SU-DHL-6 (cell line): ENCODE measurements around the gene SYNGR2.
A peak's percentile ranks its signal among the peaks of the same experiment; 100 is the strongest.

ENCODE experiments used
- H2AFZ ChIP-seq: fragments of 200-600 bp; sonication (generic); 2 replicates; pipeline ENCODE4 v1.6.1; 2014; ENCODE audit warnings: low read depth, mild to moderate bottlenecking, moderate library complexity, mixed read lengths, antibody characterized with exemption, low read length; ENCODE audit not compliant: severe bottlenecking
- H3F3A ChIP-seq: fragments of 200-600 bp; shearing (Covaris generic); 2 replicates; pipeline ENCODE4 v1.6.0; 2016; ENCODE audit warnings: antibody characterized with exemption, mild to moderate bottlenecking; ENCODE audit not compliant: insufficient read depth
- H3K27ac ChIP-seq: fragments of 200-600 bp; sonication (generic); 2 replicates; pipeline ENCODE4 v1.5.1; 2016; ENCODE audit warnings: low read depth, mild to moderate bottlenecking, low read length, moderate library complexity, mixed read lengths
- H3K27me3 ChIP-seq: fragments of 200-600 bp; sonication (generic), shearing (Covaris generic); 2 replicates; pipeline ENCODE4 v1.6.0; 2014; ENCODE audit warnings: mild to moderate bottlenecking, low read length
- H3K36me3 ChIP-seq: fragments of 200-600 bp; sonication (generic); 2 replicates; pipeline ENCODE4 v1.6.1; 2014; ENCODE audit warnings: mild to moderate bottlenecking, low read length, mixed read lengths
- H3K4me2 ChIP-seq: fragments of 300-600, 200-600 bp; shearing (Covaris generic), sonication (generic); 2 replicates; pipeline ENCODE4 v1.6.0; 2014; ENCODE audit warnings: low read length, low read depth, mild to moderate bottlenecking; ENCODE audit not compliant: poor library complexity, severe bottlenecking
- H3K4me3 ChIP-seq: fragments of 200-600 bp; sonication (generic); 2 replicates; pipeline ENCODE4 v1.5.1; 2014; ENCODE audit warnings: antibody characterized with exemption, low read length, mild to moderate bottlenecking, mixed read lengths; ENCODE audit not compliant: insufficient read depth, poor library complexity, severe bottlenecking
- H3K79me2 ChIP-seq: fragments of 200-600 bp; sonication (generic); 2 replicates; pipeline ENCODE4 v1.6.1; 2014; ENCODE audit warnings: mild to moderate bottlenecking, low read length, moderate library complexity; ENCODE audit not compliant: insufficient read depth
- H3K9ac ChIP-seq: fragments of 200-600 bp; sonication (generic); 2 replicates; pipeline ENCODE4 v1.7.0; 2014; ENCODE audit warnings: mild to moderate bottlenecking, low read length
- H3K9me2 ChIP-seq: fragments of 200-600 bp; sonication (generic); replicated peaks from 2 replicates; pipeline ENCODE4 v1.6.1; 2014; ENCODE audit warnings: low read length; ENCODE audit not compliant: insufficient read depth
- H3K9me3 ChIP-seq: fragments of 200-600 bp; sonication (generic); 2 replicates; pipeline ENCODE4 v1.6.1; 2014; ENCODE audit warnings: low read length, mixed read lengths; ENCODE audit not compliant: insufficient read depth
- H4K20me1 ChIP-seq: fragments of 200-600 bp; sonication (generic); 2 replicates; pipeline ENCODE4 v1.6.1; 2014; ENCODE audit warnings: low read depth, mild to moderate bottlenecking, antibody characterized with exemption, low read length, moderate library complexity, mixed read lengths
- EZH2phosphoT487 ChIP-seq: fragments of 200-600 bp; sonication (generic), shearing (Covaris generic); conservative IDR thresholded peaks from 2 replicates; pipeline ENCODE4 v1.6.1; 2018; ENCODE audit warnings: mild to moderate bottlenecking, antibody characterized with exemption, low read length, moderate library complexity, mixed read lengths
- TF ChIP-seq, protein P1 (sequence below): fragments of 200-600 bp; sonication (generic); IDR thresholded peaks from one replicate; pipeline ENCODE4 v1.5.1; 2017; ENCODE audit warnings: antibody characterized with exemption, mild to moderate bottlenecking, low read length, moderate library complexity; ENCODE audit not compliant: insufficient read depth, poor library complexity, severe bottlenecking

The SYNGR2 gene

DNA sequence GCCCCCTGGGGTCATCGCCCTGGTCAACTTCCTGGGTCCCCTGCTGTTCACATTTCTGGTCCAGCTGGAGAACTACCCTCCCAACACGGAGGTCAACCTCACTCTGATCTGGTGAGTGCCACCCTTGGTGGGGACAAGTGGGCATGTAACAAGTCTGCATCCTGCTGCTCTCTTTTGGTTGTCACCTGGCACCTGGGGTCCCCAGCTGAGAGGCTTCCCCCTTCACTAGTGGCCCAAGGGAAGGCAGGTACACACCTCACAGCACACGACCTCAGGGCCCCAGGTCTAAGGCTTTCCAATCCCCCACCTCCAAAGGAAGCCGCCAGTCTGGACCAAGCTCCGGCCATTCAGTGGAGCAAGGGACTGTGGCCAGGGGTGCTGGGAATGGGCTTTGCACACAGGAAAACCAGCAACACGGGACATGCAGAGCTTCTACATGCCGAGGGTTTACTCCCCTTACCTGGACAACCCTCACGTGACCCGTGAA lies 33.4 kb upstream of the SYNGR2 start:
- no peak overlapping the region for H3K4me3 ChIP-seq
- H3K9me3 ChIP-seq: no peaks in the 10 kb centered on the region
- no peak for TF ChIP-seq EZH2phosphoT487
- TF ChIP-seq, protein P1, sequence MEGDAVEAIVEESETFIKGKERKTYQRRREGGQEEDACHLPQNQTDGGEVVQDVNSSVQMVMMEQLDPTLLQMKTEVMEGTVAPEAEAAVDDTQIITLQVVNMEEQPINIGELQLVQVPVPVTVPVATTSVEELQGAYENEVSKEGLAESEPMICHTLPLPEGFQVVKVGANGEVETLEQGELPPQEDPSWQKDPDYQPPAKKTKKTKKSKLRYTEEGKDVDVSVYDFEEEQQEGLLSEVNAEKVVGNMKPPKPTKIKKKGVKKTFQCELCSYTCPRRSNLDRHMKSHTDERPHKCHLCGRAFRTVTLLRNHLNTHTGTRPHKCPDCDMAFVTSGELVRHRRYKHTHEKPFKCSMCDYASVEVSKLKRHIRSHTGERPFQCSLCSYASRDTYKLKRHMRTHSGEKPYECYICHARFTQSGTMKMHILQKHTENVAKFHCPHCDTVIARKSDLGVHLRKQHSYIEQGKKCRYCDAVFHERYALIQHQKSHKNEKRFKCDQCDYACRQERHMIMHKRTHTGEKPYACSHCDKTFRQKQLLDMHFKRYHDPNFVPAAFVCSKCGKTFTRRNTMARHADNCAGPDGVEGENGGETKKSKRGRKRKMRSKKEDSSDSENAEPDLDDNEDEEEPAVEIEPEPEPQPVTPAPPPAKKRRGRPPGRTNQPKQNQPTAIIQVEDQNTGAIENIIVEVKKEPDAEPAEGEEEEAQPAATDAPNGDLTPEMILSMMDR: no peak
- H4K20me1 ChIP-seq: no peaks in the 10 kb centered on the region
- H3K36me3 ChIP-seq: no peaks in the 10 kb centered on the region; the same call in 1 of the 2 replicates
- H3K27me3 ChIP-seq: no peaks in the 10 kb centered on the region
- H3K79me2 ChIP-seq: peaks cover 19% of the 10 kb centered on the region
- peak overlapping the region; percentile 95 for H3K27ac ChIP-seq
- peaks cover 52% of the 10 kb centered on the region for H3F3A ChIP-seq
- no peaks in the 10 kb centered on the region for H3K9me2 ChIP-seq
- no peak overlapping the region for H3K4me2 ChIP-seq
- no peak overlapping the region for H2AFZ ChIP-seq
- peak overlapping the region; percentile 87 for H3K9ac ChIP-seq

- H3K9me3 ChIP-seq: no peaks in the 10 kb centered on the region
- peaks cover 15% of the 10 kb centered on the region for H3K79me2 ChIP-seq
- H3K27me3 ChIP-seq: no peaks in the 10 kb centered on the region
- no peak overlapping the region for H3K27ac ChIP-seq
- no peak overlapping the region for H3K4me2 ChIP-seq
- no peak overlapping the region for H3K9ac ChIP-seq
- H2AFZ ChIP-seq: no peak overlapping the region
- H3F3A ChIP-seq: peaks cover 46% of the 10 kb centered on the region
- no peaks in the 10 kb centered on the region; the same call in 1 of the 2 replicates for H3K36me3 ChIP-seq
- TF ChIP-seq, protein P1: no peak
- TF ChIP-seq EZH2phosphoT487: no peak
- no peaks in the 10 kb centered on the region for H3K9me2 ChIP-seq
- H3K4me3 ChIP-seq: no peak overlapping the region
- H4K20me1 ChIP-seq: no peaks in the 10 kb centered on the region
Measured at GRCh38 chr17:78135858-78136500, 32.4 kb upstream of the SYNGR2 start.

DNA sequence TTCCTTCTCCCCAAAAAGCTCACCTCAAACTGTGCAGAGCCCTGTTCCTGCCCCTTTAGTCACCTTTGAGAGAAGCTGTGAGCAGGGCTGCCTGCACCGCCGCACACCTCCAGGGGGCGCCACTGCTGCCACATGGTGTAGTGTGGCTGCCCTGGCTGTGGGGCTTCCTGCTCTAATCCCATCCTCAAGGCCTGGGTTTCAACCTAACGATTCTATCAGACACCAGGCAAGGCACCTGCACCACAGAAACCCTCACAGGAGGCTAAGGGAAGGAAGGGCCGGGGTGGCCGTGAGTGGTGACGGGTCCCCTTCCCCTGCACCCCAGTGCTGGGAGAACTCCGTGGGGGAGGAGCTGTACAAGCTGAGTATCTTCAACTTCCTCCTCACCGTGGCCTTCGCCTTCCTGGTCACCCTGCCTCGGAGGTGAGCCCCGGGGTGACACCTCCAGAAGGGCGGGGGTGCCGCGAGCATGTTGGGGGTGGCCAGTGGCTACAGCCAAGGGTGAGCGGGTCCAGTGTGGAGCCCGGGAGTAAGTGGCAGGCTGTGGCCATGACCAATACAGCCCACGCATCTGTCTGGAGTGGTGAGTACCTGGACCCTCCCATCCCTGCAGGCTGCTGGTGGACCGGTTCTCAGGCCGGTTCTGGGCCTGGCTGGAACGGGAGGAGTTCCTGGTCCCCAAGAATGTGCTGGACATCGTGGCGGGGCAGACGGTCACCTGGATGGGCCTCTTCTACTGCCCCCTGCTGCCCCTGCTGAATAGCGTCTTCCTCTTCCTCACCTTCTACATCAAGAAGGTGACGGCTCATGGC lies 30.8 kb upstream of the SYNGR2 start:
- Histone ChIP-seq H3K9ac (peak overlapping the region; percentile 33), H3K9me2 (no peaks in the 10 kb centered on the region), H3F3A (peaks cover 42% of the 10 kb centered on the region), H4K20me1 (no peaks in the 10 kb centered on the region), H3K27me3 (no peaks in the 10 kb centered on the region), H3K9me3 (no peaks in the 10 kb centered on the region), H2AFZ (no peak overlapping the region), H3K4me2 (peak overlapping the region; percentile 35), H3K79me2 (peaks cover 6% of the 10 kb centered on the region; the same call in 1 of the 2 replicates), H3K27ac (peak overlapping the region; percentile 76), H3K36me3 (no peaks in the 10 kb centered on the region), H3K4me3 (no peak overlapping the region)
- no peak for TF ChIP-seq EZH2phosphoT487
- TF ChIP-seq, protein P1: peak; percentile 87
